Measurements from ENCODE around the gene CCDC112.

GRCh38 chr5:115325296-115325959 is 29.0 kb upstream of the CCDC112 start:
- TF ChIP-seq PATZ1 (CRISPR knock-in tag; IDR thresholded peaks at IDR 0.05; ENCODE audit: borderline replicate concordance) (no peak), RARB (CRISPR knock-in tag; IDR thresholded peaks at IDR 0.05) (no peak), TOX (CRISPR knock-in tag; IDR thresholded peaks at IDR 0.05; ENCODE audit: borderline replicate concordance) (no peak), CREB5 (CRISPR knock-in tag; IDR thresholded peaks at IDR 0.05; ENCODE audit: low read depth) (no peak), ZNF8 (CRISPR knock-in tag; IDR thresholded peaks at IDR 0.05) (no peak), ZC3H10 (CRISPR knock-in tag; IDR thresholded peaks at IDR 0.05) (no peak)

Data from SK-N-SH treated with all-trans-retinoic acid at 6 μM for 48 hours (cell line).